ENCODE data around the gene ASIC2.

- TF ChIP-seq POLR2A (IDR thresholded peaks at IDR 0.05; ENCODE audit: low read length) (no peak), GATA1 (IDR thresholded peaks at IDR 0.05; ENCODE audit: low read depth, low read length) (no peak)
Measured at GRCh38 chr17:33243732-33244131, 49.4 kb downstream of the ASIC2 start.

Measured in erythroblast (primary cell).